HCT116 (cell line): ENCODE results near the gene CORO7. TPM values are rescaled to one million over a fixed set of nuclear protein-coding genes. Genes with fewer than 3 reads are reported as not detected.

Source experiments
- ATAC-seq: fragments of 200-7000 bp; cut with Tn5 transposase; 2 replicates; pipeline ENCODE4 v1.9.1; 2020; ENCODE audit warnings: mild to moderate bottlenecking, moderate library complexity
- BruUV-seq: library from RNA; stranded (reverse); fragments of 400-500 nt; replicated peaks from 2 replicates; lab custom pipeline; 2021; lab: Mats Ljungman, UMichigan
- CTCF ChIA-PET: fragments of 300-600 bp; sonication (Branson Sonifier 250); formaldehyde crosslinking; loops from one replicate; lab custom pipeline; 2021; ENCODE audit warnings: antibody characterized with exemption; lab: Charles Lee
- POLR2A ChIA-PET: fragments of 300-600, 350-600 bp; sonication (Branson Sonifier 250); formaldehyde crosslinking; loops from one replicate; lab custom pipeline; 2021; ENCODE audit warnings: antibody characterized with exemption; lab: Charles Lee
- RAD21 ChIA-PET, 2 experiments: fragments of 300-600 bp; sonication (Branson Sonifier 250); formaldehyde crosslinking; loops; one replicate each; lab custom pipeline; 2023; ENCODE audit warnings: low total read pairs in 2 of 2; ENCODE audit not compliant: uncharacterized antibody in 2 of 2, unreplicated experiment in 2 of 2, low non-redundant PET in 1 of 2; lab: Charles Lee
- DNase-seq: peaks from one replicate; pipeline ENCODE4 v3.0.0-alpha.2; 2010; ENCODE audit warnings: low read depth, low spot score
- H2AFZ ChIP-seq: fragments of 200-600 bp; shearing (Covaris generic), sonication (generic); 2 replicates; pipeline ENCODE4 v1.6.1; 2017; ENCODE audit warnings: low read depth, mixed run types, mixed read lengths, antibody characterized with exemption, low read length; ENCODE audit not compliant: poor library complexity, severe bottlenecking
- H3K27ac ChIP-seq: 2 replicates; pipeline ENCODE4 v1.5.1; 2012; ENCODE audit warnings: low read depth, low read length
- H3K27me3 ChIP-seq: fragments of 200-600 bp; sonication (generic); 2 replicates; pipeline ENCODE4 v1.6.1; 2016; ENCODE audit warnings: mixed run types, low read length, mixed read lengths; ENCODE audit not compliant: insufficient read depth
- H3K36me3 ChIP-seq, 2 experiments: fragments of 200-500 bp in 1 of 2; fragments of 200-600 bp in 1 of 2; sonication (Bioruptor generic) in 1 of 2; sonication (generic) in 1 of 2; 2 replicates each; pipeline versions ENCODE4 v1.5.1 to v1.6.1; 2014 to 2016; ENCODE audit warnings: low read length in 2 of 2, inconsistent platforms in 1 of 2, mixed read lengths in 1 of 2, mixed run types in 1 of 2; ENCODE audit not compliant: insufficient read depth in 2 of 2, control insufficient read depth in 1 of 2
- H3K4me1 ChIP-seq, 2 experiments: fragments of 200-600 bp in 1 of 2; sonication (generic) in 1 of 2; 2 replicates each; pipeline versions ENCODE4 v1.5.1 to v1.6.1; 2012 to 2017; ENCODE audit warnings: low read length in 2 of 2, inconsistent platforms in 1 of 2, mild to moderate bottlenecking in 1 of 2, mixed read lengths in 1 of 2, mixed run types in 1 of 2, moderate library complexity in 1 of 2; ENCODE audit not compliant: insufficient read depth in 2 of 2, control insufficient read depth in 1 of 2
- H3K4me2 ChIP-seq: fragments of 200-600 bp; sonication (generic); 2 replicates; pipeline ENCODE4 v1.6.1; 2017; ENCODE audit warnings: mixed run types, low read length, mixed read lengths
- H3K4me3 ChIP-seq, 2 experiments: fragments of 200-600 bp in 1 of 2; sonication (generic) in 1 of 2; replicated peaks in 1 of 2; 2 replicates each; pipeline ENCODE4 v1.5.1; 2011 to 2016; ENCODE audit warnings: low read length in 2 of 2, control low read depth in 1 of 2, low read depth in 1 of 2, mild to moderate bottlenecking in 1 of 2, mixed read lengths in 1 of 2, mixed run types in 1 of 2
- H3K79me2 ChIP-seq: fragments of 200-600 bp; sonication (generic); 2 replicates; pipeline ENCODE4 v1.6.1; 2017; ENCODE audit warnings: mild to moderate bottlenecking, mixed run types, low read length, moderate library complexity, mixed read lengths; ENCODE audit not compliant: insufficient read depth
- H3K9ac ChIP-seq: fragments of 200-600 bp; sonication (generic); 2 replicates; pipeline ENCODE4 v1.6.1; 2016; ENCODE audit warnings: low read length, mixed read lengths
- H3K9me2 ChIP-seq: fragments of 200-600 bp; sonication (generic), shearing (Covaris generic); 2 replicates; pipeline ENCODE4 v1.6.1; 2017; ENCODE audit warnings: mixed run types, mild to moderate bottlenecking, moderate library complexity; ENCODE audit not compliant: insufficient read depth
- H3K9me3 ChIP-seq, 2 experiments: fragments of 200-500 bp in 1 of 2; fragments of 200-600 bp in 1 of 2; sonication (Bioruptor generic) in 1 of 2; sonication (generic) in 1 of 2; 2 replicates each; pipeline ENCODE4 v1.6.1; 2014 to 2017; ENCODE audit warnings: low read length in 2 of 2, mixed read lengths in 2 of 2, inconsistent platforms in 1 of 2, low read depth in 1 of 2, mild to moderate bottlenecking in 1 of 2, mixed run types in 1 of 2, moderate library complexity in 1 of 2; ENCODE audit not compliant: control insufficient read depth in 1 of 2, insufficient read depth in 1 of 2
- H4K20me1 ChIP-seq: fragments of 200-600 bp; sonication (generic), shearing (Covaris generic); 2 replicates; pipeline ENCODE4 v1.6.1; 2017; ENCODE audit warnings: mixed run types, mild to moderate bottlenecking, moderate library complexity; ENCODE audit not compliant: insufficient read depth
- CBX3 ChIP-seq: IDR thresholded peaks from 2 replicates; pipeline ENCODE4 v1.6.1; 2012; ENCODE audit warnings: low read depth
- ELF1 ChIP-seq: IDR thresholded peaks from 2 replicates; pipeline ENCODE4 v1.6.1; 2012; ENCODE audit warnings: low read depth, borderline replicate concordance
- EZH2phosphoT487 ChIP-seq: fragments of 200-600 bp; IDR thresholded peaks from 2 replicates; pipeline ENCODE4 v1.6.1; 2018; ENCODE audit warnings: antibody characterized with exemption, borderline replicate concordance
- FOSL1 ChIP-seq: IDR thresholded peaks from 2 replicates; pipeline ENCODE4 v1.6.1; 2012; ENCODE audit warnings: low read depth
- JUND ChIP-seq: IDR thresholded peaks from 2 replicates; pipeline ENCODE4 v1.6.1; 2012
- RAD21 ChIP-seq: IDR thresholded peaks from 2 replicates; pipeline ENCODE4 v1.6.1; 2012; ENCODE audit warnings: low read depth, mild to moderate bottlenecking
- SRF ChIP-seq: IDR thresholded peaks from 2 replicates; pipeline ENCODE4 v1.6.1; 2012; ENCODE audit warnings: low read depth
- intact Hi-C: fragments of 100-400 bp; cut with micrococcal nuclease; formaldehyde crosslinking; loops from 2 replicates; pipeline ENCODE4 v1.10.0; 2022
- total RNA-seq: library from RNA; stranded (reverse); gene quantifications from one replicate; pipeline ENCODE4 v1.2.1, GENCODE V29; 2021; ENCODE audit not compliant: unreplicated experiment
- TF ChIP-seq, protein P1 (sequence below): IDR thresholded peaks from 2 replicates; pipeline ENCODE4 v1.6.1; 2012
- TF ChIP-seq, protein P2 (sequence below): IDR thresholded peaks from 2 replicates; pipeline ENCODE4 v1.6.1; 2012

CORO7 gene
- total RNA-seq, 1 experiment from 2014 or later = 21.3 TPM

DNA sequence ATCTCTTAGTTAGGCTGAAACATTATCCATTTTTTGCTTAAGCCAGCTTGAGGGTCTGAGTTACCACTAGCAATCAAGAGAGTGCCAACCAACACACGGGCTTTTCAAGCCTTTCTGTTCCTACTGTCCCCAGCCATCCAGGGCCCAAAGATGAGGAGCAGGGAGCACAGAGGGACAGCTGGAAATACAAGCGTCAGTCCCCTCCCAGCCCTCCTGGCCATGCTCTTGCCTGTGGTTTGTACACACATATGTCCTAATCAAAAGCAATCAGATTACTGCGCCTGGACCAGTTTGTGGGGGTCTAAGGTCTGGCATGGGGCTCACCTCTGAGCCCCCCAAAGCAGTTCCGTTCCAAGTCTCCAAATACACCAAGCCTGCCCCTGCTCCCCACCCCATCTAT, 3.5 kb downstream of the CORO7 start:
- H3K9ac ChIP-seq = no peak overlapping the region
- no peaks in the 10 kb centered on the region for H3K9me3 ChIP-seq
- intact Hi-C loops = no loop called here
- DNase-seq = no peak
- H3K4me2 ChIP-seq = no peak overlapping the region
- no peak for ATAC-seq
- no TSS peak for BruUV-seq
- H3K79me2 ChIP-seq = peaks cover 16% of the 10 kb centered on the region
- ChIA-PET POLR2A (no interaction called here), RAD21 (no interaction called here), CTCF (no interaction called here)
- no peaks in the 10 kb centered on the region; a peak in 1 of 4 replicates for H3K36me3 ChIP-seq
- H3K4me3 ChIP-seq = no peak overlapping the region
- peaks cover 10 to 14% of the 10 kb centered on the region in 2 experiments; a peak in 3 of 4 replicates for H3K4me1 ChIP-seq
- no peaks in the 10 kb centered on the region for H4K20me1 ChIP-seq
- no peaks in the 10 kb centered on the region for H3K9me2 ChIP-seq
- H3K27ac ChIP-seq = no peak overlapping the region
- TF ChIP-seq JUND (no peak), SRF (no peak)
- H2AFZ ChIP-seq = no peak overlapping the region
- H3K27me3 ChIP-seq = no peaks in the 10 kb centered on the region

GRCh38 chr16:4412159-4412558, 4.2 kb downstream of the CORO7 start:
- Histone ChIP-seq H3K4me2 (no peak overlapping the region), H3K27ac (no peak overlapping the region; the same call in 1 of the 2 replicates), H3K36me3 (no peaks in the 10 kb centered on the region; a peak in 1 of 4 replicates), H3K4me3 (no peak overlapping the region), H3K27me3 (no peaks in the 10 kb centered on the region), H2AFZ (no peak overlapping the region), H3K9me2 (no peaks in the 10 kb centered on the region), H4K20me1 (no peaks in the 10 kb centered on the region), H3K79me2 (peaks cover 16% of the 10 kb centered on the region), H3K9me3 (no peaks in the 10 kb centered on the region), H3K4me1 (peaks cover 10 to 14% of the 10 kb centered on the region in 2 experiments; a peak in 3 of 4 replicates), H3K9ac (no peak overlapping the region)
- RAD21 ChIA-PET = no interaction called here
- TF ChIP-seq ELF1 = no peak
- no peak for TF ChIP-seq JUND
- TF ChIP-seq EZH2phosphoT487 = no peak
- TF ChIP-seq, protein P1, sequence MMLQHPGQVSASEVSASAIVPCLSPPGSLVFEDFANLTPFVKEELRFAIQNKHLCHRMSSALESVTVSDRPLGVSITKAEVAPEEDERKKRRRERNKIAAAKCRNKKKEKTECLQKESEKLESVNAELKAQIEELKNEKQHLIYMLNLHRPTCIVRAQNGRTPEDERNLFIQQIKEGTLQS = no peak
- no peak for TF ChIP-seq RAD21
- no peak for TF ChIP-seq FOSL1
- TF ChIP-seq CBX3 = no peak
- TF ChIP-seq SRF = no peak
- TF ChIP-seq, protein P2, sequence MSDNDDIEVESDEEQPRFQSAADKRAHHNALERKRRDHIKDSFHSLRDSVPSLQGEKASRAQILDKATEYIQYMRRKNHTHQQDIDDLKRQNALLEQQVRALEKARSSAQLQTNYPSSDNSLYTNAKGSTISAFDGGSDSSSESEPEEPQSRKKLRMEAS = no peak
- CTCF ChIA-PET = no interaction called here
- no TSS peak for BruUV-seq
- no peak for DNase-seq
- ATAC-seq = no peak
- POLR2A ChIA-PET = no interaction called here
- intact Hi-C loops = no loop called here
